Heart left ventricle (tissue), 16 donors: ENCODE results near the gene DUSP11. TPM values are rescaled to one million over a fixed set of nuclear protein-coding genes. Genes with fewer than 3 reads are reported as not detected.

Source experiments
- ATAC-seq, 4 donors: fragments of 200-7000 bp; cut with Tn5 transposase; one replicate each; pipeline ENCODE4 v1.9.1; 2020 to 2022; ENCODE audit warnings: moderate library complexity in 4 of 4, mild to moderate bottlenecking in 3 of 4, moderate number of reproducible peaks in 1 of 4
- DNase-seq, 5 donors: peaks; one replicate each; pipeline ENCODE4 v3.0.0-alpha.2; 2020
- H3K27ac ChIP-seq, 12 donors: fragments of 200-600 bp; sonication (generic) in 4 of 12; one replicate each; pipeline versions ENCODE4 v1.5.0 to v1.8.0; 2016 to 2022; ENCODE audit warnings: mild to moderate bottlenecking in 2 of 12
- H3K27me3 ChIP-seq, 9 donors: fragments of 200-600 bp; sonication (generic) in 2 of 9; one replicate each; pipeline versions ENCODE4 v1.5.1 to v1.8.0; 2016 to 2022; ENCODE audit warnings: mild to moderate bottlenecking in 3 of 9
- H3K36me3 ChIP-seq, 9 donors: fragments of 200-600 bp; sonication (generic) in 2 of 9; one replicate each; pipeline versions ENCODE4 v1.5.0 to v1.8.0; 2018 to 2022; ENCODE audit warnings: mild to moderate bottlenecking in 2 of 9
- H3K4me1 ChIP-seq, 12 donors: fragments of 200-600 bp; sonication (generic) in 4 of 12; one replicate each; pipeline versions ENCODE4 v1.5.0 to v1.8.0; 2016 to 2022; ENCODE audit warnings: mild to moderate bottlenecking in 3 of 12
- H3K4me3 ChIP-seq, 12 donors: fragments of 200-600 bp; sonication (generic) in 4 of 12; one replicate each; pipeline versions ENCODE4 v1.5.0 to v1.8.0; 2017 to 2022; ENCODE audit warnings: mild to moderate bottlenecking in 9 of 12, moderate library complexity in 4 of 12
- H3K9me3 ChIP-seq, 12 donors: fragments of 200-600 bp; sonication (generic) in 4 of 12; one replicate each; pipeline versions ENCODE4 v1.5.0 to v1.8.0; 2016 to 2022; ENCODE audit warnings: mild to moderate bottlenecking in 1 of 12
- CTCF ChIP-seq, 12 donors: fragments of 200-600 bp; sonication (generic) in 4 of 12; IDR thresholded peaks; one replicate each; pipeline versions ENCODE4 v1.5.0 to v1.8.0; 2018 to 2022; ENCODE audit warnings: antibody characterized with exemption in 12 of 12, mild to moderate bottlenecking in 5 of 12
- POLR2A ChIP-seq, 2 donors: fragments of 450-650 bp; IDR thresholded peaks; one replicate each; pipeline ENCODE4 v1.6.1; 2017; ENCODE audit warnings: antibody characterized with exemption in 2 of 2, mild to moderate bottlenecking in 2 of 2, moderate library complexity in 2 of 2
- WGBS, 4 donors: extraction: QIAGEN DNeasy Blood & Tissue Kit in 2 of 4; methylation state at CpG; one replicate each; pipeline versions ENCODE4 v1.1.5 to v1.1.7; 2013 to 2018; 5-methylcytosine and 5-hydroxymethylcytosine counted together
- intact Hi-C, 10 donors: fragments of 100-400 bp; cut with DNase I; formaldehyde crosslinking; loops; one replicate each; pipeline versions ENCODE4 v1.11.1 to v1.14.2; 2022
- long read RNA-seq, 3 donors: library from polyadenylated mRNA; unstranded; transcript quantifications; one replicate each; pipeline ENCODE4 v2.0.0, GENCODE V29; 2020 to 2021
- polyA plus RNA-seq, 2 donors: library from polyadenylated mRNA; stranded (reverse); fragments of 200-250 nt; gene quantifications; one replicate each; pipeline ENCODE4 v1.2.3, GENCODE V29; 2013
- total RNA-seq, 9 donors: library from RNA; depleted of rRNA in 2 of 9; stranded (reverse); fragments of >200 nt in 2 of 9; fragmentation: NEBNext Ultra II Directional in 3 of 9; extraction: Animal tissue kit (Norgen Biotek cat#: 25700) in 3 of 9; gene quantifications; one replicate each; pipeline versions ENCODE4 v1.1.0 to v1.2.4, GENCODE V29; 2016 to 2023
- donor health status: ischemic (EF 13 %, LVEDD 7.1; RV severe dilation, severe dysfunction).
- donor health status: healthy with polysubstance abuse.
- donor health status: DM: no; HTN: yes; CAD: no.
- donor health status: DM: no; HTN: no; CAD: no.
- donor health status: ischemic (EF 25% LVEDD 6.9; RV normal size, moderate dysfunction).
- donor health status: ischemic (EF 25% LVEDD 5.7; RV mildly dilated, moderate dysfunction).
- donor health status: healthy.
- donor health status: DM: yes; HTN: yes; CAD: no.
- donor health status: ischemic (EF 35%, LVEDD 5.7; RV mildly dilated, moderate dysfunction).
- donor health status: nonischemic (EF 11% LVEDD 7.7; RV severe dilation, severe dysfunction).
- donor health status: DM: yes; HTN: yes; CAD: no.
- donor health status: PGD.
- donor health status: ischemic (EF 29% LVEDD 5.4; RV normal size, mild dysfunction).
- donor health status: nonischemic (EF 23%, LVEDD 6.1; RV moderate dilation, normal function).

DUSP11 gene
- total RNA-seq (10 to 100 TPM in 6 of 9 donors, 1 to 10 TPM in 3; 6.7 to 13.8 (median 11.0) TPM), polyA plus RNA-seq (10 to 100 TPM in 1 of 2 donors, 1 to 10 TPM in 1; 8.7 to 10.5 TPM)
- long read RNA-seq, donor 1, transcript DUSP11-201 (9 exons, 1,653 nt), result major isoform, 11 of 15 reads
- long read RNA-seq, donor 1, partial matches to known transcripts, result 2 of 15 reads
- long read RNA-seq, donor 1, other reads (novel, unspliced or antisense), result 2 of 15 reads
- long read RNA-seq, donor 2, transcript DUSP11-201 (9 exons, 1,653 nt), result major isoform, 24 of 31 reads
- long read RNA-seq, donor 2, partial matches to known transcripts, result 1 of 31 reads
- long read RNA-seq, donor 2, other reads (novel, unspliced or antisense), result 5 of 31 reads
- long read RNA-seq, donor 3, transcript DUSP11-201 (9 exons, 1,653 nt), result major isoform, 6 of 7 reads
- long read RNA-seq, donor 3, partial matches to known transcripts, result 1 of 7 reads
- long read RNA-seq, donor 3, other reads (novel, unspliced or antisense), result 0 of 7 reads

DNA sequence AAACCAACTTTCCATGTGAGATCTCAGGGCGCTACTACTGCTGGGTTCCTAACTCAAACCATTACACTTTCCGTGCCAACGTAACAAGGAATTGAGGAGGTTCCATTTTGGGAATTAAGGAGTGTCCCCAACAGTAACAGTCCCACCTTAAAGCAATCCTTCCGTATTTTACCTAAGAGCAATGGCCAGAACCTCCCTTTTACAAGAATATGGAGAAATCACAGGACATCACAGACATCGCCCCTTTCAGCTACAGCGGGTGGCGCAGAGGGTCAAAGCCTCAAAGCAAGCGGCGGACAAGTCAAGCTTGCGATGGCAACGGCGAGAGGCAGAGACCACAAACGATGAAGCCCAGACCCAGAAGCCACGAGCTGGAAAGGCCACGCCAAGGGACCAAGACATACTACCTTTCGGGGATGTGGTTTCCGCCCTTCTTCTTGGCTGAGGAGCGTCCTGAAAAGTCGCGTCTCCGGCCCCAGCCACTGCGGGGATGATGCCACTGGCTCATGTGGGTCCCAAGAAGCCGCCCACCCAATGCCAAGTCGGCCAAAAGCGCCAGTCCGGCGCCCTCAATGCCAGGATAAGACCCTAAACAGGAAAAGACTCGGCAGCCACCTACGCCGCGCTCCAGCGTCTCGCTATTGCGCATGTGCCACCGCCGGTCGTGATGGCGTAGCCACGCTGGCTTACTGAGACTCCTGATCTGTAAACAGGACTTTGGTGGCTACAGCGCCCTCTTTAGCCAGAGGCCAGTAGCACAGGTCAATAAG, at the start of gene DUSP11:
Gene DUSP11 (minus strand): TSS at position 637 of the 770 bp plus-strand sequence. CDS start 129 bp downstream, at position 508.
- H3K36me3 ChIP-seq, result peaks cover 0 to 36% (median 31%) of the 10 kb centered on the region in 9 donors
- H3K27ac ChIP-seq, result peak within 1 kb of the TSS; percentile 75 to 96 (median 91)
- peak within 1 kb of the TSS; percentile 63 to 94 (median 84) for H3K4me3 ChIP-seq
- no peaks in the 10 kb centered on the region for H3K9me3 ChIP-seq
- intact Hi-C loops, result loop anchor here in 3 of 10 donors (10.0 kb wide), 1 partner anchor 85 kb away; no protein-coding TSS in a partner anchor
- peak; percentile 91 to 97 (median 95) for DNase-seq
- H3K4me1 ChIP-seq, result peaks cover 0 to 30% (median 13%) of the 10 kb centered on the region in 12 donors
- TF ChIP-seq POLR2A (IDR thresholded peaks at IDR 0.05), result peak in 1 of 2 donors; percentile 85
- TF ChIP-seq CTCF (IDR thresholded peaks at IDR 0.05), result peak; percentile 87 to 99 (median 93)
- peak; percentile 96 to 100 (median 100) for ATAC-seq
- H3K27me3 ChIP-seq, result no peaks in the 10 kb centered on the region
- 0 to 1% (median 0%) methylated on average over 21 to 40 of the region's 40 CpGs for WGBS, 4 donors

DNA sequence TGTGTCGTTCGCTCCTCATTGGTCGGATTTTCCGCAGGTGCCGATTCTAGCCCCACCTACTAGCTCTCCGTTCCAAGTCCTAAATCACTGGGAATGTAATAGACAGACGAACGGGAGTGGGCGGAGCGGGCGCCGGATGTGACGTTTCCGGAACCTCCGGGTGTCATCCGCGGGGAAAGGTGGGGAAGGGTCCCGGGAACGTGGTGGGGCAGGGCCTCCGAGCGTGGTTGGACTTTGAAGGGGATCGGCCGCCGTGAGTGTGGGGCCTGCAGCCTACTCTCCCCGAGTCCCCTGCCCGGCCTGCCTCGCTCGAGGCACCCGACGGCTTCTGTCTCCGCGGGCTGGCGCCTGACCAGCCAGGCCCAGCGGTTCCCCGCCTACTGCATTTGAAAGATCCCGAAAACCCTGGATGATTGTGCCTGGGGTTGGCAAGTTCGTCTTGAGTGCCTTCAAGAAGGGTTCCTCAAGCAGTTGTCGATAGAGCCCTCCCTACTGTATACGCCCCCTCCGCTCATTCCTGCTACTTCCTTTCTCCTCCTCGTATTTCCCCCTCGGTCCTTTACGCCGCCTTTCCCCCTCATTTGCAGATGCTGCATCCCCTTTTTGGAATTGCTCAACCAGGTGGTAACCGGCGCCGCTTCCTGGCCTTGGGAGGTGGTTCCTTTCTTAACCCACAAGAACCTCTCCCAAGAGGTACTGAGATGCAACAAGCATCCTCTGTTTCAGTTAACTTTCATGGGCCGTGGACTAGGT, 49.1 kb upstream of the DUSP11 start, which contains the start of gene STAMBP:
Gene STAMBP (plus strand): TSS at position 144 of the 753 bp plus-strand sequence. CDS start 1,896 bp downstream, outside the sequence.
- Histone ChIP-seq H3K27ac (peak within 1 kb of the TSS; percentile 88 to 99 (median 95)), H3K4me1 (peaks cover 0 to 40% (median 17%) of the 10 kb centered on the region in 12 donors), H3K9me3 (no peaks in the 10 kb centered on the region), H3K27me3 (no peaks in the 10 kb centered on the region), H3K36me3 (peaks cover 0 to 33% (median 28%) of the 10 kb centered on the region in 9 donors), H3K4me3 (peak within 1 kb of the TSS; percentile 68 to 97 (median 86))
- 0% methylated on average over 37 to 48 of the region's 48 CpGs for WGBS, 4 donors
- no peak for TF ChIP-seq CTCF (IDR thresholded peaks at IDR 0.05)
- TF ChIP-seq POLR2A (IDR thresholded peaks at IDR 0.05), result peak; percentile 52 to 75
- DNase-seq, result peak; percentile 97
- intact Hi-C loops, result loop anchor here in 4 of 10 donors (1.0 to 10.0 kb wide), 8 partner anchors 156 to 756 kb away; partner anchors contain the start of genes TET3 (in 4 of the 4) and BOLA3 (in 2 of the 4)
- peak; percentile 98 to 99 (median 98) for ATAC-seq

DNA sequence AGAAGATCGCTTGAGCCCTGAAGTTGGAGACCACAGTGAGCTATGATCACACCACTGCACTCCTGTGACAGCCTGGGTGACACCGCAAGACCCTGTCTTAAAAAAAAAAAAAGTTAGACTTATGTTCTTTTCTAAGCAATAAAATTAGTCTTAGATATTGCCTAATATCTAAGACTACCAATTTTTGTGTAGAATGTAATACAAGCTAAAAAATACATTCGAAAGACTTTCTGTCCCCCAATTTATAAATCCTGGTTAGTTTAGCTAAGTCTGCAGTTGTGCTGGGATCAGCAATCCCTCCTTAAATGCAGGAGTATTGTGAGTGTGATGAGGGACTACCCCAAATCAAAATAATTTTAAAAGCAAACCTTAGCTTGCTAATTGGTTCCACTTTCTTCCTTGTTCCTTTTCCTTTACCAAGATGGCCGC, 48.5 kb upstream of the DUSP11 start:
- TF ChIP-seq CTCF (IDR thresholded peaks at IDR 0.05) (no peak), POLR2A (IDR thresholded peaks at IDR 0.05) (no peak)

More for the DNA sequence above, 48.5 kb upstream of the DUSP11 start:
- DNase-seq, result no peak
- peaks cover 0 to 40% (median 17%) of the 10 kb centered on the region in 12 donors for H3K4me1 ChIP-seq
- intact Hi-C loops, result loop anchor here in 4 of 10 donors (10.0 kb wide), 7 partner anchors 156 to 756 kb away; partner anchors contain the start of genes TET3 (in 4 of the 4) and BOLA3 (in 2 of the 4)
- H3K27ac ChIP-seq, result peak overlapping the region in 11 of 12 donors; percentile 57 to 99 (median 95)
- H3K36me3 ChIP-seq, result peaks cover 0 to 28% (median 23%) of the 10 kb centered on the region in 9 donors
- 55 to 62% (median 62%) methylated on average over 4 of the region's 4 CpGs for WGBS, 4 donors
- H3K27me3 ChIP-seq, result no peaks in the 10 kb centered on the region
- ATAC-seq, result no peak
- no peaks in the 10 kb centered on the region for H3K9me3 ChIP-seq
- peak overlapping the region in 11 of 12 donors; percentile 71 to 97 (median 91) for H3K4me3 ChIP-seq
